HEK293 (cell line): ENCODE measurements around the gene ADRA1B.
A peak's percentile ranks its signal among the peaks of the same experiment; 100 is the strongest.

Experiments used
- CTCF ChIA-PET: fragments of 350-600 bp; formaldehyde crosslinking; extraction: SDS; loops from one replicate; lab custom pipeline; 2021; ENCODE audit warnings: antibody characterized with exemption; lab: Yijun Ruan, JAX
- POLR2A ChIA-PET: fragments of 300-600 bp; formaldehyde crosslinking; extraction: SDS; loops from one replicate; lab custom pipeline; 2020; ENCODE audit warnings: antibody characterized with exemption, inconsistent platforms; lab: Yijun Ruan, JAX
- H3K27ac ChIP-seq: fragments of 200-500 bp; sonication (Bioruptor generic); 2 replicates; pipeline ENCODE4 v1.5.1; 2014; ENCODE audit warnings: low read depth, low read length, control low read depth, inconsistent platforms; ENCODE audit errors: extremely low read depth
- H3K36me3 ChIP-seq, 2 experiments: fragments of 200-500 bp in 1 of 2; sonication (Bioruptor generic) in 1 of 2; 1 replicate in 1 of 2; 2 replicates in 1 of 2; pipeline ENCODE4 v1.5.1; 2014 to 2017; ENCODE audit warnings: inconsistent platforms in 2 of 2, low read length in 2 of 2; ENCODE audit not compliant: control insufficient read depth in 2 of 2, insufficient read depth in 1 of 2
- H3K4me1 ChIP-seq: fragments of 200-500 bp; sonication (Bioruptor generic); 2 replicates; pipeline ENCODE4 v1.5.1; 2014; ENCODE audit warnings: mild to moderate bottlenecking, low read length, inconsistent platforms; ENCODE audit not compliant: control insufficient read depth, insufficient read depth
- H3K4me3 ChIP-seq: 2 replicates; pipeline ENCODE4 v1.5.1; 2011; ENCODE audit warnings: low read depth, mild to moderate bottlenecking, control low read depth, low read length, moderate library complexity
- H3K9me3 ChIP-seq: fragments of 200-500 bp; sonication (Bioruptor generic); 2 replicates; pipeline ENCODE4 v1.5.1; 2014; ENCODE audit warnings: low read depth, low read length, inconsistent platforms; ENCODE audit not compliant: control insufficient read depth, insufficient read depth
- BCL11B ChIP-seq: fragments of 450-650 bp; formaldehyde crosslinking; IDR thresholded peaks from 2 replicates; pipeline ENCODE4 v1.5.1; 2016; ENCODE audit warnings: low read depth, missing biosample characterization, missing genetic modification characterization
- EGR2 ChIP-seq: fragments of 450-650 bp; formaldehyde crosslinking; IDR thresholded peaks from 2 replicates; pipeline ENCODE4 v1.5.1; 2016; ENCODE audit warnings: low read depth, missing biosample characterization, missing genetic modification characterization
- KLF7 ChIP-seq: fragments of 450-650 bp; formaldehyde crosslinking; IDR thresholded peaks from 2 replicates; pipeline ENCODE4 v1.5.1; 2016; ENCODE audit warnings: missing biosample characterization, missing genetic modification characterization, borderline replicate concordance
- SP7 ChIP-seq: fragments of 450-650 bp; formaldehyde crosslinking; IDR thresholded peaks from 2 replicates; pipeline ENCODE4 v1.5.1; 2016; ENCODE audit warnings: missing biosample characterization, missing genetic modification characterization
- WT1 ChIP-seq: fragments of 450-650 bp; formaldehyde crosslinking; IDR thresholded peaks from 2 replicates; pipeline ENCODE4 v1.5.1; 2016; ENCODE audit warnings: missing biosample characterization, missing genetic modification characterization
- ZBTB21 ChIP-seq: fragments of 450-650 bp; formaldehyde crosslinking; IDR thresholded peaks from 2 replicates; pipeline ENCODE4 v1.5.1; 2017; ENCODE audit warnings: missing biosample characterization, missing genetic modification characterization
- ZNF132 ChIP-seq: fragments of 450-650 bp; formaldehyde crosslinking; IDR thresholded peaks from 2 replicates; pipeline ENCODE4 v1.5.1; 2017; ENCODE audit warnings: missing biosample characterization, missing genetic modification characterization, borderline replicate concordance
- ZNF140 ChIP-seq: fragments of 450-650 bp; formaldehyde crosslinking; IDR thresholded peaks from 2 replicates; pipeline ENCODE4 v1.5.1; 2016; ENCODE audit warnings: missing biosample characterization, missing genetic modification characterization
- ZNF155 ChIP-seq: fragments of 450-650 bp; formaldehyde crosslinking; IDR thresholded peaks from 2 replicates; pipeline ENCODE4 v1.5.1; 2016; ENCODE audit warnings: missing biosample characterization, missing genetic modification characterization
- ZNF174 ChIP-seq: fragments of 450-650 bp; formaldehyde crosslinking; IDR thresholded peaks from 2 replicates; pipeline ENCODE4 v1.5.0; 2017; ENCODE audit warnings: missing biosample characterization, mild to moderate bottlenecking, missing genetic modification characterization
- ZNF221 ChIP-seq: fragments of 450-650 bp; formaldehyde crosslinking; IDR thresholded peaks from 2 replicates; pipeline ENCODE4 v1.5.1; 2017; ENCODE audit warnings: missing biosample characterization, missing genetic modification characterization, borderline replicate concordance
- ZNF280D ChIP-seq: fragments of 450-650 bp; formaldehyde crosslinking; IDR thresholded peaks from 2 replicates; pipeline ENCODE4 v1.5.1; 2016; ENCODE audit warnings: missing biosample characterization, missing genetic modification characterization
- ZNF335 ChIP-seq: fragments of 450-650 bp; formaldehyde crosslinking; conservative IDR thresholded peaks from 2 replicates; pipeline ENCODE4 v1.5.1; 2016; ENCODE audit warnings: missing biosample characterization, missing genetic modification characterization
- ZNF394 ChIP-seq: fragments of 450-650 bp; formaldehyde crosslinking; IDR thresholded peaks from 2 replicates; pipeline ENCODE4 v1.5.1; 2016; ENCODE audit warnings: missing biosample characterization, missing genetic modification characterization, mild to moderate bottlenecking, moderate library complexity, borderline replicate concordance
- ZNF596 ChIP-seq: fragments of 450-650 bp; IDR thresholded peaks from 2 replicates; pipeline ENCODE4 v1.5.0; 2018; ENCODE audit warnings: missing biosample characterization, mild to moderate bottlenecking, missing genetic modification characterization, moderate library complexity
- ZNF600 ChIP-seq: fragments of 450-650 bp; formaldehyde crosslinking; IDR thresholded peaks from 2 replicates; pipeline ENCODE4 v1.5.1; 2016; ENCODE audit warnings: missing biosample characterization, missing genetic modification characterization
- ZNF639 ChIP-seq: fragments of 450-650 bp; formaldehyde crosslinking; IDR thresholded peaks from 2 replicates; pipeline ENCODE4 v1.5.1; 2016; ENCODE audit warnings: missing biosample characterization, missing genetic modification characterization
- ZSCAN30 ChIP-seq: fragments of 450-650 bp; IDR thresholded peaks from 2 replicates; pipeline ENCODE4 v1.5.1; 2018; ENCODE audit warnings: missing biosample characterization, mild to moderate bottlenecking, missing genetic modification characterization, moderate library complexity
- ZSCAN4 ChIP-seq: fragments of 450-650 bp; formaldehyde crosslinking; IDR thresholded peaks from 2 replicates; pipeline ENCODE4 v1.5.1; 2017; ENCODE audit warnings: missing biosample characterization, missing genetic modification characterization

ADRA1B gene

GRCh38 chr5:159972538-159973362 lies 56.5 kb downstream of the ADRA1B start:
- H3K4me3 ChIP-seq, result no peak overlapping the region
- POLR2A ChIA-PET, result interaction anchor here (0.6 kb wide), 2 partner anchors 36 to 96 kb away, joined by 4 to 7 read pairs; no protein-coding TSS in a partner anchor
- H3K27ac ChIP-seq, result no peak overlapping the region
- TF ChIP-seq ZNF394 (tag by site-specific recombination), result no peak
- TF ChIP-seq EGR2 (tag by site-specific recombination), result 0 out of 2 replicates have a peak, but pooled peaks have one; percentile 14
- no peaks in the 10 kb centered on the region for H3K9me3 ChIP-seq
- no peaks in the 10 kb centered on the region for H3K4me1 ChIP-seq
- CTCF ChIA-PET, result interaction anchor here (0.6 to 5.1 kb wide), 4 partner anchors 14 to 457 kb away, joined by 3 to 50 read pairs (median 4); no protein-coding TSS in a partner anchor
- H3K36me3 ChIP-seq, result no peaks in the 10 kb centered on the region

- Histone ChIP-seq H3K9me3 (no peaks in the 10 kb centered on the region), H3K4me1 (no peaks in the 10 kb centered on the region), H3K27ac (no peak overlapping the region), H3K4me3 (no peak overlapping the region), H3K36me3 (no peaks in the 10 kb centered on the region)
- POLR2A ChIA-PET, result no interaction called here
- CTCF ChIA-PET, result interaction anchor here (0.7 to 5.1 kb wide), 4 partner anchors 12 to 576 kb away, joined by 3 to 50 read pairs (median 3); no protein-coding TSS in a partner anchor
- no peak for TF ChIP-seq ZNF639 (tag by site-specific recombination)
- peak; percentile 77 for TF ChIP-seq SP7 (tag by site-specific recombination)
- TF ChIP-seq ZNF335 (tag by site-specific recombination), result peak; percentile 36; the same call in 1 of the 2 replicates
- no peak for TF ChIP-seq ZNF132 (tag by site-specific recombination)
These were observed 59.3 kb downstream of the ADRA1B start for GRCh38 chr5:159975462-159976019.

- H3K4me3 ChIP-seq, result no peak overlapping the region
- H3K36me3 ChIP-seq, result no peaks in the 10 kb centered on the region
- ChIA-PET POLR2A (no interaction called here), CTCF (interaction anchor here (0.6 to 5.1 kb wide), 4 partner anchors 11 to 45 kb away, joined by 3 to 50 read pairs (median 3); no protein-coding TSS in a partner anchor)
- H3K4me1 ChIP-seq, result no peaks in the 10 kb centered on the region
- H3K9me3 ChIP-seq, result no peaks in the 10 kb centered on the region
- no peak overlapping the region for H3K27ac ChIP-seq
- TF ChIP-seq KLF7 (tag by site-specific recombination), result no peak
- no peak for TF ChIP-seq ZNF155 (tag by site-specific recombination)
- TF ChIP-seq ZNF596, result no peak
- TF ChIP-seq ZSCAN30 (tag by site-specific recombination), result no peak
- no peak for TF ChIP-seq ZSCAN4 (tag by site-specific recombination)
- TF ChIP-seq BCL11B (tag by site-specific recombination), result no peak
- no peak for TF ChIP-seq ZNF600 (tag by site-specific recombination)
- no peak for TF ChIP-seq ZNF280D (tag by site-specific recombination)
- no peak for TF ChIP-seq WT1 (tag by site-specific recombination)
- no peak for TF ChIP-seq ZNF174 (tag by site-specific recombination)
- no peak for TF ChIP-seq ZBTB21 (tag by site-specific recombination)
- TF ChIP-seq ZNF140 (tag by site-specific recombination), result no peak
- TF ChIP-seq ZNF221, result no peak
These were observed 60.6 kb downstream of the ADRA1B start for GRCh38 chr5:159976921-159977320.
